ENCODE data around the gene NPTX1.

The NPTX1 gene

DNA sequence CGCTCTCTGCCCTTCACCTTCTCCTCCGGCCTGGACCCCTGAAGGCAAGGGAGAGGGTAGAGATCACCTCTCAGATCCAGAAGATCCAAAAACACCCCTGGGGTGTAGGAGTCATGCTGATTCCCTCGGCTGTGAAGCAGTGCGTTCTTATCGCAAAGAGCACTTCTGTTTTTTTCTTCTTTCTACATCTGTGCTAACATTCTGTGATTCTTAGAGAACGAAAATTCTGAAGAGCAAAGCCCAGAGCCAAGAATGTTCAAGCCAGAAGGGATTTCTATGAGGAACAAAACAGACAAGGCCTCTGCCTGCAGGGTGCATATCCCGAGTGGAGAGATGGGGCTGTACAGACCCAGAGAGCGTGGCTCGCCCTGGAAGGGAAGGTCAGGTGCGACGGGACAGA is 17.2 kb downstream of the NPTX1 start:
- DNase-seq (ENCODE audit: low spot score): no peak

DNA sequence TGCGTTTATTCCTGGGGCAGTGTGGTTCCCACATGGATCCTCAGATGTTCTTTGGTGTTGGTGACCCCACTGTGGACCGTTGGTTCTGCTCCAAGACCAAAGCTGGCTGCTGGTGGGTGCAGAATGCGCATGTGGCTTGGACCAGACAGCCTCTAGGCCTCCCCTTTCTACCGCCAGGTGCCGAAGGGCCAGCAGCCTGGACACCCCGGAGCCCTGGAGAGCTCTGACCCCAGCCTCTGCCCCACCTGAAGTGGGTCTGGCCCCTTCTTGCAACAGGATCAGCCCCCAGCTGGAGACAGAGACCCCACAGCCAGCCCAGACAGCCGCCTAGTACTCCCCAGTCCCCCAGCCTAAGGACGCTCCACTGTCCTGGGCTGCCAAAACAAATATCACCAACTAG is 18.4 kb downstream of the NPTX1 start:
- no peak for DNase-seq (ENCODE audit: low spot score)

DNA sequence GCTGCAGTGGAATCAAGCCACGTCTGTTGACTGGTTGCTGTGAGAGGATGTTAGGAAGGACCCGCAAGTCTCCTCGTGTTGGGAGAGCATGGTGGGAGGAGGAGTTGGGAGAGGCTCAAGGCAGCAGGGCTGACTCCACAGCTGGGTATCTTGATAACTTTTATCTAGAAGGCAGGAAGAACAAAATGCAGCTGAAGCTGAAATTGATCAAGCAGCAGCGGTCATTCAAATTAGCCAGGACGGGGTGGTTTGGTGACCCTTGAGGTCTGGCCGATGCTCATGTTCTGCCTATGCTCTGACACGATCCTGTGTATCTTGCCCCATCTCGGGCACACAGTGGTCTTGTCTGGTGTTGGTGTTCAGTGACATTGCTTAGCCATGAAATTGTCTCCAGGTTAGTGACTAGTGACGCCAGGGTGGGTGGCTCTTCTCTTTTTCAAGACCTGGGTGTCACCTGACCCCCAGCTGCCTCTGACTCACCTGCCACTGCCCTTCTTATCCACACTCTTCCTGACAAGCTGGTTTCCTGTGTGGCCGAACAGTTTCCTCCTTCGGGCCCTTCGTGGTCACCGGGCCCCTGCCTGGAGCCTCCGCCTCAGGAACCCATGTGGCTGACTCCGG is 19.1 kb downstream of the NPTX1 start:
- no peak for DNase-seq (ENCODE audit: low spot score)

DNA sequence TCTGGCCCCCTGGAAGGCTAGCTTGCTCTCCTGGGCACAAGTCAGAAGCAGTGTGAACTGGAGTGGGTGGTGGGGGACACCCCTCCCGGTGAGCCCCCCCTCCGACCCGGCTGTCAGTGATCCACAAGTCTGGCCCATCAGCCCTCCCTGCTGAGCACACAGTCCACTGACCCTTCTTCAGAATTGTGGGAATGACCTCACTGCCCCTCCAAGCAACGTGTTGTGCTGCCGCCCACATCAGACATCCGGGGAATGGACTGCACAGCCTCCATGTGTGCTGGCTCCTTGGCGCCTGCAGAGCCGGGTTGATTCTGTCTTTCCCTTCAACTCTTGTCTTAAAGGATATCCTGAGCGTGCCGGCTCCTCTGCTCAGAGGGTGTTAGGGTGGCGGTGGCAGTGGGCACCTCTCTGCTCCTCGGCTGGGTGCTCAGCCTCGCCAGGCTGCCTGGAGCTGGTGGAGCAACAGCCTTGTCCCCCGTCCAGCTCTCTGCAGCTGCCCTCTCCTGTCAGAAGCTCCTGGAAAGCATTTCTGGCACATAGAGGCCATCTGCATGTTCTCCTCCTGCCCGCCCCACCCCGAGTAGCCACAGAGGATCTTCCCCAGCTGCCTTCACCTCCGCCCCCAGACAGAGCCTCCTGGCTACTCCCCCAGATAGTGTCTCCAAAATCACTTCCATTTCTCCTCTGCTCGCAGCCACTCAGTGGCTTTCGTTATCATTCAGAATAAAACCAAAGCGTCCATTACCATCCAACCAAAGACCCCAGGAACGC is 19.8 kb downstream of the NPTX1 start:
- peak; percentile 34 for DNase-seq (ENCODE audit: low spot score)

DNA sequence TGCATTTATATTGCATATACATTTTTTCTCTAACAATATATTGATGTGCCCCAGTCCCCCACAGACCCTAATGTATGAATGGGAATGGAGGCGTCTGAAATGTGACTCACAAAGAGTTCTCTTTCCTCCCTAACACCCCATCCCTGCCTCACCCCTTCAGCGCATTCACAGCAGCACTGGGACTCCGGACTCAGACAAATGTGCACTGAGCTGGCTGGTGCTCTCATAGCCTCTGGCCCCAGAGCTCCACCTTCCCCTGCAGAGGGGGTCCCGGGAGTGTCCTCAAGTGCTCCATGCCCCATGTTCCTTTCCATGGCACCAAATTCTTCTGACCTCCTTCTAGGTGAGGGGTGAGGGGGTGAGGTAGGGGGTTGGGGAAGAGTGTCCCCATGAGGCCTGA is 20.6 kb downstream of the NPTX1 start:
- DNase-seq (ENCODE audit: low spot score): no peak

DNA sequence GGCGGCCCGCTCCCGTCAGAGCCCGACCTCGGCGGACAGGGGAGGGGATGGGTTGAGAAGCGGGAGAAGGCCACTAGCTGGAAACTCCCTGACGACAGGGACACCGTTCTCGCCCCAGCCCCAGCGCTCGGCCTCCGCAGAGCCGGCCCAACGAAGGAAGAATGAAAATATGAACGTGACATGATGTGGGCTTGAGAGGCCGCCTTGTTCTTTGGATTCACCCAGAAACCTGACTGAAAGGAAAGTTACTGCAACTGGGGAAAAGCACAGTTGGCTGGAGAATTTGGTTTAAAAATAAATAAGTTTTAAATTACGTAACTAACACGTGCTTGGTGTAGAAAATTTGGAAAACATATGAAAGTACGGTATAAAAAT is 21.1 kb downstream of the NPTX1 start:
- peak; percentile 55 for DNase-seq (ENCODE audit: low spot score)

DNA sequence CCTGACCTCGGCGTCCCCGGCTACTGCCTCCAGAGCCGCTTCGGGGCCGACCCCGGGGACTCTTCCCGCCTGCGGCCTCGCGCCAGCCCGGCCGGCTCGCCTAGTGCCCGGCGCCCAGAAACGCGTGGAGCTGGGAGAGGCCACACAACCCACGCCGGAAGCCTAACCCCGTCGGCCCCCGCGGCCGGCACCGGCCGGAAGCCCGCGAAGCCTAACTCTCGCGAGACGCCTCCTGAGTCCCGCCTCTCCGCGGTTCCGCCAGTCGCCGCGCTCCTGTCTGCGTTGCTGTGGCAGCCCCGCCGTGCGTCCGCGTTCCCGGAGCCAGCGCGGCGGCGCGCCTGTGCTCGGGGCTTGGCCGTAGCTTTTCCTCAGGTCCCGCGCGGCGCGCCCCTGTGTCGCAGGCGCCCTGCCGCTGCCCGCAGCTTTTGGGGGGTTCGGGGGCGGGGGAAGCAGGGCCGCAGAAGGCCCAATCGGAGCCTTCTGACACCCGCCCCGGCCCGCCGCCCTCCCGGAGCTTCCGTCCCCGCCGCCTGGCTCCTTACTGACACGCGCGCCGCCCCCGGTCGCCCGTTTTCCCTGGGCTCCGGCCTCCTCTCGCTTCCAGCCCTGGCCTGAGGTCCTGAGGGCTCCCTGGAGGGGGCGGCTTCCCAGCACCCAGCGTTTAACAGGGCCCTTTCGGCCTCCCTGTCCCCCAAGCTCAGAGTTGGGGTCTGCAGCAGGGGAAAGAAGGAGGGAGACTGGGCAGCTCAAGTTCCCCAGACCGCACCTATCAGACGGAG is 21.7 kb downstream of the NPTX1 start:
- DNase-seq (ENCODE audit: low spot score): peak; percentile 98

DNA sequence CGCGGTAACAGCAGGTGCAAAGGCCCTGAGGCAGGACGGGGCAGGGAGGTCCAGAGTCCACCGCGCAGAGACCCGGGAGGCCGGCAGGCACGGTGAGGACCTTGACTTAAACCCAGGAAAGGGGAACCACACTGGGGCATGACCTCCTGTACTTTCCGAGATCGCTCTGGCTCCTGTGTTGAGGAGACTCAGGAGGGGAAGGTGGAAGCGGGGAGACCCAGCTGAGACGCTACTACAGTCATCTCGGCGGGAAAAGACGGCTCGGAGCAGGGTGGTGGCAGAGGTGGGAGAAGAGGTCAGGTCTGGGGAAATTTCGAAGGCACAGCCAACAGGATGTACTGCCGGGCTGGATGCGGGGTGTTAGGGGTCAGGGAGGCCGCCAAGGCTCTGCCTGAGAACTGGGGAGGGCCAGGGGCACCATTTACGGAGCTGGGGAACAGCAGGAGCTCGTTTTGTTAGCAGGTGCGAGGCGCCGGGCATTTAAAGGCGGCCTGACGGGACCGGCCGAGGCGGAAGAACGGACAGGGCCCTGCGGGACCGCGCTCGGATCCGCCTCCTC is 22.3 kb downstream of the NPTX1 start:
- DNase-seq (ENCODE audit: low spot score): no peak

DNA sequence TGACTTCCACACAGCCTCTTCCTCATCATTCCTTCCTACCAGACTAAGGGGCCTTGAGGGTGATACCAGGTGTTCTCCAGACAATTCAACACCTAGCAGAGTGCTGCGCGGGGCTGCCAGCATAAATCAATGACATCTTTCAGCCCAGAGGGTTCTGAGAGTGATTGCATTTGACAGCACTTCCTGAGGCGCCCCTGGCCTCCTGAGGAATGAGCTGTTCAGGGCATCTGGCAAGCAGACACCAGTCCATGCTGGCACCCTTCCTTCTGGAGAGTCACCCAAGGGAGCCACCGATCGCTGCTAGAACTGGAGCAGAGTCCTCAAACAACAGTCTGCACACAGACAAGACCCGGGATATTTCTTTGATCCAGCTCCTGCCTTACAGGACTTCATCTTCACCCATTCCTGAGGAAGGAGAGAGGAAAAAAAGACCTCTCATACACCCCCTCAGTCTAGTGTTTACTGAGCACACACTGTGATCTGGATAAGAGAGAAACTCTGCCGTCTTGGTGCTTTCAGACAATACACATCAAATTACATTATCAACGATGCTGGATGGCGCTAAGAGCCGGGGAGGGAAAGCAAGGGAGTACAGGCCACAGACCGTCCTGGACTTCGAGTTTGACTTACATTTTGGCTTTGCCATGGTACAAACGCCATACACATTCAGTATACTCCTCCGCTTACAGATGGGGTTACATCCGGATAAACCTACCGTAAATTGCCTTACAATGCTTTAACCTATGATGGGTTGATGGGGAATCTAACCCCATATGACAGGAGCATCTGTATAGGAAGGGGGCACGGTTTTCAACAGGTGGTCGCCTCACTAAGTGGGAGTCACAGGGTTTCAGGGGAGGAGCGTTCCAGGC is 23.0 kb downstream of the NPTX1 start:
- DNase-seq (ENCODE audit: low spot score): no peak

DNA sequence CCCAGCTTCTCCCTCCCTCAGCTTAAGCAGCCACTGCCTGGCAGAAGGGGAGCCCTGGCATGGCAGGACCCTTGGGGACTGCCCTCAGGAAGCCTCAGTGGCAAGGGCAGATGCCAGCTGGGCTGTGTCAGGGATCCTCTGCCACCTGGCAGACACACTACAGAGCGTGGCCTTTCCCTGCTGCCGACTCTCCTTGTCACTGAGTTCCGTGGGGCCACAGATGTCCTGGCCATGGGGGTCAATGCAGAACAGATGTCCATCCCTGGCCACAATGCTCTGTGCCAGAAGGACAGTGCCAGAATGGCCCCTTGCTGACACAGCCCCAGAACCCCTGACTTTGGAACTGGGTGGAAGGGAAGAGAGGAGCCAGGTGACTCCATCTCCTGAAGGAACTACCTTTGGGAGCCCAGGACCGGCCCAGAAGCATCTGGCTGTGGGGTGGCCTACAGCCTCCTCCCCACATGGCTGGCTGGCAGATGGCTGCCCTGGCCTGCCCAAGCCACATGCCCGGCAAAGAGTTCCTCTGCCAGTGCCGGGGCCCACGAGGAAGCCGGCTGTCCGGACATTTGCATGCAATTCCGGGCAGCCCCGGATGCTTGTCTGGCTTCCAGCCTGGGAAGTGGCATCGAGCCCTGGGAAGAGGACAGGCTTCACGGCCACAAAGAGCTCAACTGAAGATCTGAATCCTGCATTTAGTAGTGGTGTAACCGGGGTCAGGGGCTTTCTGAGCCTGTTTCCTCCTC is 24.1 kb downstream of the NPTX1 start:
- DNase-seq (ENCODE audit: low spot score): no peak

DNA sequence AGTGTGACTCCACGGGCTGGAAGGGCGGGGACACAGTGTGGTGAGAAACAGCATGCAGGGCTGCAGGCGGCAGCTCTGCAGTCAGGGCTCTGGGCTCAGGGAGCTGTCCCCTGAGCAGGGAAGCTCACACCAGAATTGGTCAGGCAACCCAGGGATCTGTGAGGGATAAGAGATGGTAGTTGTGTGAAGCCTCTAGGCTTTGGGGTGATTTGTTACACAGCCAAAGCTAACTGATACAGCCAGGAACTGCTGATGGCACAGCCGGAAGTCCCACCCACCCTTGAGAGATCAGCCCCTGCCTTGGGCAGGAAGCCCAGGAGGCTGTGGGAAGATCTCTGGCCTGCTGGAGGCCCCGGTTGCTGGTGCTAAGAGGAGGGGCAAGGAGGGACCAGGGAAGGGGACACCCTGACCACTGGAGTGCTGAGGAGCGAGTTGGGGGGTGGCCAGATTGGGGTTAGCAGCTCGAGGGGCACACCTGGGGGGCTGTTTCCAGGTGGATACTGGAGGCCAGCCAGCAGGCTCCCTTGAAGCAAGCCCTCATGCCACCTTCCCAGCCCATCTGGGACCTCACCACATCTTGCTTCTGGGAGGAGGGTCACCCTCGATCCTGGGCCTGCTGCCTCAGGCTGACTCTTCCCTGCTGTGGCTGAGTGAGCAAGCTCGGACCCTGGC is 25.2 kb downstream of the NPTX1 start:
- DNase-seq (ENCODE audit: low spot score): no peak

DNA sequence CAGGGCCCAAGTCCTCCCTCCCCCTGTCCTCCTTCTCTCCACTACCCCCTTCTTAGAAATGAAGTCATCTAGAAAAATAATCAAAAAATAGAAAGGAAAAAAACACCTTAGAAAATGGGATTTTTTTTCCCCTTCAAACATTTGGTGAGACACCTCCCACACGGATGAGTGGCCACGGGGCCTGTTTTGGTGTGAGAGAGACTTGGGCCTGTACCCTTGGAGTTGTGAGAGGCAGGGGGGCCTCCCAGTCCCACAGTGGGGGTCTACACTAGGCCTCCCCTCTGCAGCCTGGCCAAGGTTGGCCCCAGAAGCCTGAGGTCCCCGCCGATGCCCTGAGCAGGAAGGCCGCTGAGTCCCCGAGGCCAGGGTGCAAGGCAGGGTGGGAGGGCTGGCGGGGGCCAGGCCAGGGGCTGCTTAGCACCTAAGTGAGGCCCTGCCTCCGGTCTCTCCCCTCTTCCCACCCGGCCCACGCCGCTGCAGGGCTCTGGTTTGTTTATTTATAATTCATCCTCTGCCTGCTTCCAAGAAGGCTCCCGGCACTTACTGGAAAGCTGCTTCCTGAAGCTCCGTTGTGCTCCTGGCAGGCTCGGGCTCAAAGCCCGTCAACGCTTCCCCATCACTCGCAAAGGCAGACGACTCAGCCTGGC is 26.4 kb downstream of the NPTX1 start:
- DNase-seq (ENCODE audit: low spot score): no peak

DNA sequence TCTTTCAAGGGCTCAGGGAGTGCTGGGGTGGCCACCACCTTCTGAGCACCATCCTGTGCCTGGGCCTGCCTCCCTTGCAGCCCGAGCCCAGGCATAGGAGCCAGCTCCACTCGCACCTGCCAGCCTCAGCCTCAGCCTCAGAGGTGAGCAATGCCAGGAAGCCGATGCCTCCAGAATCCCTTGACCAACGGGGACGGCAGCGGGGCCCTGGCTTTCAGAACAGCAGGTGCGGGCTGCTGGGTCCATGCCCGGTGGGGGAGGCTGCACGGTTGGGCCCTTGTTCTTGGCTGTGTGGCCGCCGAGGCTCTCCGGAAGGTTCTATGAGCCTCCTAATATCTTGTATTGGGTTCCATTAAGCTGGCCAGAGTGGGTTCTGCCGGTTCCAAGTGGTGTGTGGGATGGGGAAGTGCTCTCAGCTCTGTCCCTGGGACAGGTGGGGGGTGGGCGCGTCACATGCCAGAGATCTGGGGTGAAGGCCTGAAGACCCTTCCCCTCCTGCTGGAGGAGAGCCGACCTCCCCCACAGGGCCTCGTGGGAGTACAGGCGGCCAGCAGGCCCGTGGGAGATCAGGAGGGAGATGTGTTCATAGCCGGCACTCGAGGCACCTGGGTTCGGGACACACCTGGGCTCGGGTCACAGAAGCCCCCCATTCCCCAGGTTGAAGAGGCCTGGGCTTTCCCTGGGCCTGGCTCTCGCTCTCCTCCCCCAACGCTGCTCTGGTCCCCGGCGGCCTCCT is 27.0 kb downstream of the NPTX1 start:
- no peak for DNase-seq (ENCODE audit: low spot score)

DNA sequence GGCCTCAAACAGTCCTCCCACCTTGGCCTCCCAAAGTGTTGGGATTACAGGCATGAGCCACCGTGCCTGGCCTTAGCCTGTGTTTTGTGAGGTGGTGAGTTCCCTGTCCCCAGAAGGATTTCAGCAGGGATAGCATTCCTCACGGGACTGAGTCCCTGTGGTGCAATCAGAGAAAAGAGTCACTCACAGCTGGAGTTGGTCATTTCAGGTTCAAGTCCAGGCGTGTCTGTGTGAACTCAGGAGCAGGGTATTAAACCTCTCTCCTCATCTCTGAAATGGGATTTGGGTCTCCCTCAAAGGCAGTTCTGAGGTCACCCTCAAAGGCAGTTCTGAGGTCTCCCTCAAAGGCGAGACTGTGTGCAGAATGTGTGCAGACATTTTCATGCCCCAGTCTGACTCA is 28.6 kb downstream of the NPTX1 start:
- no peak for DNase-seq (ENCODE audit: low spot score)

DNA sequence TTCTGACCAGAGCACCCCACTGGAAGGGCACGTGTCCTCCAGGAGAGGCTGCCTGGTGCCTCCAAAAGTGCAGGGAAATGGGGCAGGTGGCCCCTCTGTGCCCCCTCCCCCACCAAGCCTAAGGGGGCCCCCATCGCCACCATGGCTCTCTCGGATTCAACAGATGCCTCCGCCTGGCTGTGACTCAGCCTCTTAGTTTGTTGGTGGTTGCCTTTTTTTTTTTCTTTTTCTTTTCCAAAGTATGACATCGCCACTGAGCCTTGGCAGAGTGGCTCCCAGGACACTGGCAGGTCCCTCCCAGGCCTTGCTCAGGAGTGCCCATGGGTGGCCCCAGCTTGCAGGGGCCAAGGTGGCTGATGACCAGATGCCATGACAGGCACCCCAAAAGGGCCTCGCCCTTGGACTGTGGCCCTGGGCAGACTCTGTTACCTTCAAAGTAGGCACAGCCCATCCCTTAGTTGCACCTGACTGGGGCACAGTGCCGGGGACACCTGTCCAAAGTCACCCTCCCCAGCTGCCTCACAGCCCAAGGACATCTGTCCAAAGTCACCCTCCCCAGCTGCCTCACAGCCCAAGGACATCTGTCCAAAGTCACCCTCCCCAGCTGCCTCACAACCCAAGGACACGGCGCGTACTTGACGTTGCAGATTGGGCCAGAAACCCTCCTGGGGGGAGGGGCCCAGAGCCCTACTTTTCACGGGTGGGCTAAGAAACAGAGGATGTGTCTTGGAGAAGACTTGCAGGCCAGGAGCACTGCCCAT is 29.6 kb downstream of the NPTX1 start:
- peak; percentile 33 for DNase-seq (ENCODE audit: low spot score)

DNA sequence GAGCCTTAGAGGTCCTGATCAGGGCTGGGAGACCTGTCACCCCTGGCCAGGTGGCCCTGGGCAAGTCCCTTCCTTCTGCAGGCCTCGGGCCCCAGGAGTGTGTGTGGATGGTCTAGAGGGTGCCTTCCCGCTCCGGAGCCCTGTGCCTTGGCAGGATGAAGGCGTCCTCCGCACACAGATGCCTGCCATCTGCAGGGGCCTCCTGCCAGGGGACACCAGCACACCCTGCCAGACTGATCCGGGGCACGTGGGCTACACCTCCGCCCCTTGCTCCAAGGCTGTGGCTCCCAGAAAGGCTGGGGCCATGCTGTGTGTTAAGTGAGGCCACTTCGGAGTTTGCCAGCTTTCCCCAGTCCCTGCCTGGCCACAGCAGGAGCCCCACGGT is 30.7 kb downstream of the NPTX1 start:
- DNase-seq (ENCODE audit: low spot score): no peak

DNA sequence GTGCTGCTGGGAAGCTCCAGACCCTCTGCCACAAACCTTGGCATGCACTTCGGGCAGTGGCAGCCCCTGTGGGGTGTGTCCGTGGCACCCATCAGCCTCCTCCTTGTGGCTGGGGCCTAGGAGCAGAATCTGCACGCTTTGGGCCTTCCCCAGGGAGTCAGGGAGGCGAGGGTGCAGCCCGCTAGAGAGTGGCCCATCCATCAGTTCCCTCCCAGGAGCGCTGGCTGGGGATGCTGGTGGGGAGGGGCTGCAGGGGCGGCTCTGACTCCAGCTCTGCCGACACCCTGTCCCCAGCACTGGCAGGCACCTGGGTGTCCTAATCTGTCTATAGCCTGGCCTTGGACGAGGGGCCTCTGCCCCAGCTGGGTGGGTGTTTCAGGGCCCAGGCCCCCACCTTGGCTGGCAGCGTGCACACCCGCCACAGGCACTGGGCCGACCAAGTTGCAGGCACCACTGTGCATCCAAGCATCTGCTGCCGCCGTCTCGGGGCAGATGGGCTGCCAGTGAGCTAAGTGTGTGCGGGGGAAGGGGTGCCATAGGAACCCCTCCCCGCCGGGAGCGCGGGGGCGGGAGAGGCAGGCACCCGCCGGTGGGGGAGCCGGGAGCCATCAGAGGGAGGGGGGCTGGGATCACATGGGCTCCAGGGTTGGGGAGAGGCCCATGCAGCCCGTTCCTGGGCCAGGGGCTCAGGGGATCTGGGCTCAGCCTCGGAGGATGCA is 31.2 kb downstream of the NPTX1 start:
- DNase-seq (ENCODE audit: low spot score): no peak

DNA sequence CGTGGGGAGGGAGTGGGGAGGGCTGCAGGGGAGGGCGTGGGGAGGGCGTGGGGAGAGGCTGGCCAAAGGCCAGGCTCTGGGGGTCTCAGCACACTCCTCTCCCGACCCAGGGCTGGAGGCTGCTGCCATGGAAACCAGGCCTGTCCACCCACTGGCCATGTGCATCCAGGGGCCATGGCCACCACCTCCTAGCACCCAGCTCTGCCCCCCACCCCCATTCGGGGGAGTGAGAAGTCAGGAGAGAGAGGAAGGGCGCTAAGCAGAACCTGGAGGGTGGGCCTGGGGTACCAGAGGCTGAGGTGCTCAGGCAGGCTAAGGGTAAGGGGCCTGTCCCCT is 31.8 kb downstream of the NPTX1 start:
- no peak for DNase-seq (ENCODE audit: low spot score)
